ENCODE data around the gene LDLRAD4. TPM values are rescaled to one million over a fixed set of nuclear protein-coding genes. Genes with fewer than 3 reads are reported as not detected.

LDLRAD4 gene
- total RNA-seq, 1 donor from 2014 or later, result 104 TPM

- DNase-seq (ENCODE audit: low spot score), result no peak
Observed at GRCh38 chr18:13612196-13612997, 393.8 kb downstream of the LDLRAD4 start.

GRCh38 chr18:13613099-13613498 is 394.5 kb downstream of the LDLRAD4 start:
- no peak for DNase-seq (ENCODE audit: low spot score)

GRCh38 chr18:13613591-13614501 is 395.3 kb downstream of the LDLRAD4 start:
- no peak for DNase-seq (ENCODE audit: low spot score)

DNA sequence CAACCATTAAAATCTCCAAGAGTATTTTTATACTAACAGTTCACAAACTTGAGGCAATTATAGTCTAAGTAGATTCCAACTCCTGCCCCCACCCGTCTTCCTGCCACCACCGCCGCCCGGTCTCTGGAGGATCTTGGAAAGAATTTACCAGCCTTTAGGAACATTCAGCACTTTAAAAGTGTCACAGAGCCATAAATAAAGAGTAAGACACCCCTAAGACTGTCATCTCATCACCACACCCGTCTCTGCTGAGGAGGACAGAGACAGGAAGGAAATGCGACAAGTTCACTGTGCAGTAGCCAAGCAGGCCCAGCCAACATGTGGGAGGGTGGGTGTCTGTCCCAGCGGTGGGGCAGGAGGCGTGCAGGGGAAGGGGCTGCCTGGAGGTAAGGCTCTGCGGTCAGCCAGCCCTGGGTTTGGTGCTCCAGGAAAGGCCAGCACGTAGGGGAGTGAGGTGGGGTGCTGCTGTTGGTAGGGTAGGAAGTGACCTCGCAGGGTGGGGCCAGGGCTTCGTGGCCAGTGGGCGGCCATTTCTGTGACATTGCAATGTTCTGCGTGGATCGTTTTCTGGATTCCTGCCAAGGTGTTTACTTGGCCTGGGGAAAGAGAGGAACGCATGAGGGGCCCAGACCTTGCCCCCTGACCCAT is 396.2 kb downstream of the LDLRAD4 start:
- no peak for DNase-seq (ENCODE audit: low spot score)

- DNase-seq (ENCODE audit: low spot score), result no peak
Observed at GRCh38 chr18:13615432-13615861, 396.9 kb downstream of the LDLRAD4 start.

DNA sequence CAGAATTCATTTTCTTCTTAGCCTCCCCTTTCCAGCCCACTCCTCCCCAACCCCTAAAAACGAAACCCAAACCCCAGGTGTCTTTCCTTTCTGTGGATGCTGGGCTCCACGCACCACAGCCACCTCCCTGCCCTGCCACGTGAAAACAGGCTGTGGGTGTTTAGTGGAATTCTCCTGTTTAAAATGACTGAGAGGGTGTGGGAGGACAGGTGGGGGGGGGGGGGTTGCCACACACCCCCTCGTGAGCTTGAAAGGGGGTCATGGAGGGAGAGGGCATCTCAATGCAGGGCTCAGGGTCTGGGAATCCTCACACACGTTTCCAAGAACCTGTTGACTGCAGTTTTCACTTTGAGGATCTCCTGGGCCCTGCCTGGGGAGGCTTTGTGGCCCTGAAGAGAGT is 397.5 kb downstream of the LDLRAD4 start:
- DNase-seq (ENCODE audit: low spot score), result no peak

- no peak for DNase-seq (ENCODE audit: low spot score)
Observed at GRCh38 chr18:13616525-13617035, 398.0 kb downstream of the LDLRAD4 start.

DNA sequence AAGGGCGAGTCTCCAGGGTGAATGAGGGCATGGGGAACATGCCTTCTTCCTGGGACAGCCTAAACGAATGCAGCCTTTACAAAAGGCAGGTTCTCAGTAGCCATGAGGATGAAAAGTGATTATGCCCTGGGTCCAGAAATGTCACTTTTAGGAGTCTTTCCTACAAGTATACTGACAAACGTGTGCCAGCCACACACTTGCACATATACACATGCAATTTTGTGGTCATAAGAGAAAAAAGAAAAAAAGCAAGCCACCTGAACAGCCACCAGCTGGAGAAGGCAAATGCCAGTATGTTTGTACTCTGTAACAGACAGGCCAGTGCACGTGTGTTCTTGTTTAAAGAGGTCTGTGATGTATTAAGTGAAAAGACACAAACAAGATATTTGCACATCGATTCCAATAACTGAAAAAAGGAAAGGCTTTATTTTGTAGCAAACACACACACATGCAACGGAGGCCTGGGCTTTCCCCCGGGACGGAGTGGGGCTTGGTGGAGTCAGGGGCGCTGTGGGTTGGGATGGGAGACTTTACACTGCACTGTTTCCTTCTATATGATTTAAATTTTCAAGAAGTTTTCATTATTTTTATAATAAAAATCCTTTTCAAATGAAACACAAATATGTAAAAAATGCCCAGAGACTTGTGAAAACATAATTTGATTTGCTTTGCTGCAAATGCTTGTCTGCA is 399.4 kb downstream of the LDLRAD4 start:
- no peak for DNase-seq (ENCODE audit: low spot score)

GRCh38 chr18:13618760-13619438 is 400.3 kb downstream of the LDLRAD4 start:
- DNase-seq (ENCODE audit: low spot score), result no peak

DNA sequence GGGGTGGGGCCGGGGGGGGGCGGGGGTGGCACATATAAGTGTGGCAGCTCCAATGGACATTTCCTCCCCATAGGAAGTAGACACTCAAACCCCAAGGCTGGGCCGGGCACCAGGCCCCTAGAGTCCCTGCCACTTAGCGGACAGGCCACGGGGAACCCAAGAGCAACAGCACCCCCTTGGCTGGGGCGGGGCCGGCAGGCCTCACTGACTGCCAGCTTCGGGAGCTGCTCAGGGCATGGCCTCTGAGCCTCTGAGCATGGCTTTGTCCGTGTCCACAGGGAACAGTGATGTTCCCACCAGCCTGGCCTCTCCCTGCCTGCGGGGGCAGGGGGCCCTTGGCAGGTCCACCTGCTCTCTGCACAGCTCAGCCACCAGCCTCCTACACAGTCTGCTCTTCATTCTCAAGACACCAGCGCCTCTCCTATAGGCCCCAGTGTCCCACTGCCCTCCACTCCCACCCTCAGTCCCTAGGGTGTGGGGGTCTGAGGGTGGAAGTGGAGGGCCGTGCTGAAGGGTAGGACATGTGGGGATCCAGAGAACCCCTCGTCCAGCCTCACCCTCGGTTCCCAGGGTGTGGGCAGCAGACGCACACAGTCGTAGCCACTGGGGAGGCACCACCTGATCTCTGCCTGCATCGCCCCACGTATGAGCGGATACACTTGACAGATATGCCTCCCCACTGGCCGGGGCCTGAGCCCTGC is 401.1 kb downstream of the LDLRAD4 start:
- DNase-seq (ENCODE audit: low spot score), result no peak

DNA sequence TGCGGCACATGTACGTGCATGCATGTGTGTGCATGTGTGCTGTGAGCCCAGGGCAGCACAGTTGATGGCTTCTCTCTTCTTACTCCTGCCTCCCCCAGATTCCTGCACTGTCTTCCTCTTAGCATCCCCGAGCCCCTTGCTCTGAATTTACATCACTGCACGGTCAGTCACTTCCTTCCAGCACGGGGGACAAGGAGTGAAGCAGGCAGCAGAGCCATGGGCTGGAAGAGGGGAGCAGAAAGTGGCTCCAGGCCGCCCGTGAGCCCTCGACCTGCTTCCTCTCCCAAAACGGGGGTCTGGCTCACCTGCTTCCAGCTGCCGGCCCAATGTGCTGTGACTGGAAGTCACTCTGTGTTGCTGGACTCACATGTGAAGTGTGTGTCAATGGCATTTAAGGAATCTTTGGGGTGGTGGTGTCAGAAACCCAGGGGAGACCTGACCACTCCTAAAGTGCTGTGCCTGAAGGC is 401.7 kb downstream of the LDLRAD4 start:
- no peak for DNase-seq (ENCODE audit: low spot score)

- no peak for DNase-seq (ENCODE audit: low spot score)
Observed at GRCh38 chr18:13620818-13621445, 402.4 kb downstream of the LDLRAD4 start.

DNA sequence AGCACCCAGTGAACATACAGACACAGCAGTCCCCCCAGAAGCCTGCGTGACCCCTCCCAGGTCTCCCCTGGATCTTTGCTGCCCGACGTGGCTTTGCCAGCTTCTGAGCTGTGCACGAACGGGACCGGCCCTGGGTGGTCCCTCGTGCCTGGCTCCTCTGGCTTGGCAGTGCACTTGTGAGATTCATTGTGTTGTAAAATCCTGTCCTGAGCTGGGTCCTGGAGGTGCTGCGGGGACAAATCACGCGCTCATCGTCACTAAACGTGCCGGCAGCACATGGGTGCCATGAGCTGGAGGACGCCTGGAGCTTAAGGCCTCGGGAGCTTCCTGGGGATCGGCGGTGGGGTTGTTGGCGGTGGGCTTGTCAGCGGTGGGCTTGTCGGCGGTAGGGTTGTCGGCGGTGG is 402.9 kb downstream of the LDLRAD4 start:
- DNase-seq (ENCODE audit: low spot score), result no peak

GRCh38 chr18:13621886-13622619 is 403.5 kb downstream of the LDLRAD4 start:
- DNase-seq (ENCODE audit: low spot score), result no peak

- DNase-seq (ENCODE audit: low spot score), result no peak
Observed at GRCh38 chr18:13622751-13623150, 404.2 kb downstream of the LDLRAD4 start.

DNA sequence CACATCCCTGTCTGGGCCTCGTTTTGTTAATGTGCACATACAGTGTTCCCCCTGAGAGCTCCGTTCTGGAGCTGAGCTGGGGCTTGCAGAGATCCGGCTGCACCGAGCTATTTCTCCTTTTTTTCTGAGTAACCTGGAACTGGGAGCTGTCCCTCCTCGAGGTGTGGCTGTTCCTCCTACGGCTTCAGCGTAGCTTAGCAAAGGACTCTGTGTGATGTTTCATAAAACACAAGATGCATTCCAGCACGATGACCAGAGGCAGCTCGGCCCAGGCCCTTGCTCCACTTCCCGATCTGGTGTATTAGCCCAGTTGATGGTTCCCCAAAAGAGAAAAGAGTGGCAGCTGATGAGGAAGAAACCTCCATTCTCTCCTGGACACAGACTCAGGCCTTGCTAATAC is 404.8 kb downstream of the LDLRAD4 start:
- no peak for DNase-seq (ENCODE audit: low spot score)

DNA sequence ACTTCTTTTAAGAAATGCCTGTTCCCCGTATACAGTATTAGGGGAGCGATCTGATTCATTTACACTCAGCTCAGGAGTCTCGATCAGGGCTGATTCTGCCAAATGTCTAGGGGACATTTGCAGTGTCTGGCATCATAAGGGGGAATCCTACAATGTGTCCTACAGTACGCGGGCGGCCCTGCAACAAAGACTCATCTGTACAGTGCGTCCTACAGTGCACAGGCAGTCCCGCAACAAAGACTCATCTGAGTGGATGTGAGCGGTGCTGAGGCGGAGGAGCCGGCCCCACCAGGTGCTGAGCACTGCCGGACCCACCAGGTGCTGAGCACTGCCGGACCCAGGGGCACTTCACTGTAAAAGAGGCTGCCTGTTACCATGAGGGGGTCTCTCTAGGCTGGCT is 405.3 kb downstream of the LDLRAD4 start:
- DNase-seq (ENCODE audit: low spot score), result no peak

GRCh38 chr18:13624563-13625237 is 406.1 kb downstream of the LDLRAD4 start:
- no peak for DNase-seq (ENCODE audit: low spot score)
